WTC11 (cell line): ENCODE results near the gene TMEM225B. TPM values are rescaled to one million over a fixed set of nuclear protein-coding genes. Genes with fewer than 3 reads are reported as not detected.

ENCODE experiments used
- ATAC-seq: fragments of 200-7000 bp; cut with Tn5 transposase; 2 replicates; pipeline ENCODE4 v1.10.0; 2021; ENCODE audit warnings: mild to moderate bottlenecking, moderate library complexity
- CTCF ChIA-PET: fragments of 300-600 bp; sonication (Branson Sonifier 250); formaldehyde crosslinking; loops from one replicate; lab custom pipeline; 2021; ENCODE audit warnings: antibody characterized with exemption; lab: Charles Lee
- POLR2A ChIA-PET: fragments of 350-600 bp; sonication (Branson Sonifier 250); formaldehyde crosslinking; loops from one replicate; lab custom pipeline; 2021; ENCODE audit warnings: antibody characterized with exemption; lab: Charles Lee
- DNase-seq: peaks from one replicate; pipeline ENCODE4 v3.0.0; 2021; ENCODE audit warnings: low spot score
- H3K27ac Mint-ChIP-seq: 2 replicates; pipeline ENCODE4 v1.8.0; 2021; ENCODE audit warnings: mixed read lengths
- H3K27me3 Mint-ChIP-seq: 2 replicates; pipeline ENCODE4 v1.8.0; 2021; ENCODE audit warnings: low read depth, mild to moderate bottlenecking, moderate library complexity, mixed read lengths
- H3K36me3 Mint-ChIP-seq: 2 replicates; pipeline ENCODE4 v1.8.0; 2021; ENCODE audit warnings: mixed read lengths
- H3K4me1 Mint-ChIP-seq: 2 replicates; pipeline ENCODE4 v1.8.0; 2022; ENCODE audit warnings: mixed read lengths
- H3K4me3 Mint-ChIP-seq: 2 replicates; pipeline ENCODE4 v1.8.0; 2021; ENCODE audit warnings: mild to moderate bottlenecking, moderate library complexity, mixed read lengths
- H3K9me3 Mint-ChIP-seq: 2 replicates; pipeline ENCODE4 v1.8.0; 2021; ENCODE audit warnings: mixed read lengths
- ARID4B ChIP-seq: sonication (generic); formaldehyde crosslinking; IDR thresholded peaks from 2 replicates; pipeline ENCODE4 v1.8.0; 2023; ENCODE audit warnings: missing genetic modification reagents, mild to moderate bottlenecking, borderline replicate concordance
- ATF2 ChIP-seq: sonication (generic); formaldehyde crosslinking; IDR thresholded peaks from 2 replicates; pipeline ENCODE4 v1.8.1; 2022; ENCODE audit warnings: low read depth, missing genetic modification reagents, borderline replicate concordance
- ATF3 ChIP-seq: sonication (generic); formaldehyde crosslinking; conservative IDR thresholded peaks from 2 replicates; pipeline ENCODE4 v1.8.1; 2022; ENCODE audit warnings: mild to moderate bottlenecking, missing genetic modification reagents
- ESRRA ChIP-seq: sonication (generic); formaldehyde crosslinking; IDR thresholded peaks from 2 replicates; pipeline ENCODE4 v1.8.1; 2022; ENCODE audit warnings: mild to moderate bottlenecking, missing genetic modification reagents, borderline replicate concordance
- IRF2 ChIP-seq: sonication (generic); formaldehyde crosslinking; IDR thresholded peaks from 2 replicates; pipeline ENCODE4 v1.8.0; 2022; ENCODE audit warnings: low read depth, missing genetic modification reagents, borderline replicate concordance
- MAX ChIP-seq: sonication (generic); formaldehyde crosslinking; IDR thresholded peaks from 2 replicates; pipeline ENCODE4 v1.8.0; 2022; ENCODE audit warnings: mild to moderate bottlenecking, missing genetic modification reagents
- PRDM15 ChIP-seq: sonication (generic); formaldehyde crosslinking; IDR thresholded peaks from 2 replicates; pipeline ENCODE4 v1.8.0; 2022; ENCODE audit warnings: missing genetic modification reagents
- ZBTB43 ChIP-seq: sonication (generic); formaldehyde crosslinking; IDR thresholded peaks from 2 replicates; pipeline ENCODE4 v1.8.1; 2023; ENCODE audit warnings: mild to moderate bottlenecking, missing genetic modification reagents
- ZNF121 ChIP-seq: sonication (generic); formaldehyde crosslinking; IDR thresholded peaks from 2 replicates; pipeline ENCODE4 v1.8.0; 2023; ENCODE audit warnings: missing genetic modification reagents
- ZNF416 ChIP-seq: fragments of 250-450 bp; sonication (Bioruptor Pico); IDR thresholded peaks from 2 replicates; pipeline ENCODE4 v1.9.0; 2021; ENCODE audit warnings: mild to moderate bottlenecking, inconsistent platforms
- ZNF425 ChIP-seq: fragments of 250-450 bp; sonication (Bioruptor Pico); conservative IDR thresholded peaks from 2 replicates; pipeline ENCODE4 v1.9.0; 2021; ENCODE audit warnings: mild to moderate bottlenecking
- total RNA-seq: library from RNA; stranded (reverse); gene quantifications from 3 replicates; pipeline ENCODE4 v1.2.3, GENCODE V29; 2021

The TMEM225B gene
- total RNA-seq, 1 experiment from 2014 or later, result 0.81 TPM

GRCh38 chr7:99562114-99562784, 35.8 kb upstream of the TMEM225B start (continued):
- TF ChIP-seq ARID4B (CRISPR knock-in tag), result no peak
- no peak for TF ChIP-seq ATF2 (CRISPR knock-in tag)

GRCh38 chr7:99562832-99563231, 35.2 kb upstream of the TMEM225B start:
- TF ChIP-seq ESRRA (CRISPR knock-in tag) (no peak), ATF3 (no peak), ZNF416 (CRISPR knock-in tag) (no peak), ZBTB43 (CRISPR knock-in tag) (no peak), ZNF425 (CRISPR knock-in tag) (no peak), PRDM15 (no peak), MAX (CRISPR knock-in tag) (no peak), IRF2 (CRISPR knock-in tag) (no peak), ZNF121 (CRISPR knock-in tag) (no peak)
- ATAC-seq, result no peak
- no peak overlapping the region for H3K27ac Mint-ChIP-seq

More at GRCh38 chr7:99562832-99563231, 35.2 kb upstream of the TMEM225B start:
- Mint-ChIP-seq H3K4me1 (peaks cover 3% of the 10 kb centered on the region; the same call in 1 of the 2 replicates), H3K4me3 (no peak overlapping the region), H3K27me3 (no peaks in the 10 kb centered on the region), H3K9me3 (no peaks in the 10 kb centered on the region), H3K36me3 (peaks cover 53% of the 10 kb centered on the region)
- CTCF ChIA-PET, result interaction anchor here (0.6 kb wide), 1 partner anchor 74 kb away, joined by 3 read pairs; no protein-coding TSS in a partner anchor
- POLR2A ChIA-PET, result no interaction called here
- no peak for DNase-seq
